HepG2 (cell line): Measurements from ENCODE around the gene KCNF1. TPM values are rescaled to one million over a fixed set of nuclear protein-coding genes. Genes with fewer than 3 reads are reported as not detected.

Experiments used
- AKAP8 ChIP-seq: sonication (generic); formaldehyde crosslinking; IDR thresholded peaks from 2 replicates; pipeline ENCODE4 v1.5.1; 2020; ENCODE audit warnings: mild to moderate bottlenecking, missing genetic modification reagents
- ARNTL ChIP-seq: sonication (generic); formaldehyde crosslinking; IDR thresholded peaks from 2 replicates; pipeline ENCODE4 v1.4.0; 2020; ENCODE audit warnings: mild to moderate bottlenecking, missing genetic modification reagents
- ATF1 ChIP-seq: IDR thresholded peaks from 2 replicates; pipeline ENCODE4 v1.6.1; 2016; ENCODE audit warnings: mild to moderate bottlenecking, control low read depth
- FOSL2 ChIP-seq: sonication (generic); formaldehyde crosslinking; IDR thresholded peaks from 2 replicates; pipeline ENCODE4 v1.4.0; 2020; ENCODE audit warnings: missing genetic modification reagents
- PAWR ChIP-seq: sonication (generic); formaldehyde crosslinking; IDR thresholded peaks from 2 replicates; pipeline ENCODE4 v1.4.0; 2020; ENCODE audit warnings: missing genetic modification reagents, mild to moderate bottlenecking, borderline replicate concordance
- RBAK ChIP-seq: sonication (generic); formaldehyde crosslinking; IDR thresholded peaks from 2 replicates; pipeline ENCODE4 v1.5.1; 2020; ENCODE audit warnings: mild to moderate bottlenecking, missing genetic modification reagents
- ZNF256 ChIP-seq: sonication (generic); formaldehyde crosslinking; conservative IDR thresholded peaks from 2 replicates; pipeline ENCODE4 v1.4.0; 2020; ENCODE audit warnings: missing genetic modification reagents
- ZNF572 ChIP-seq: sonication (generic); formaldehyde crosslinking; IDR thresholded peaks from 2 replicates; pipeline ENCODE4 v1.5.1; 2020; ENCODE audit warnings: mild to moderate bottlenecking, missing genetic modification reagents
- ZNF782 ChIP-seq: sonication (generic); formaldehyde crosslinking; IDR thresholded peaks from 2 replicates; pipeline ENCODE4 v1.4.0; 2020; ENCODE audit warnings: missing genetic modification reagents, mild to moderate bottlenecking, borderline replicate concordance
- ZNF790 ChIP-seq: sonication (generic); formaldehyde crosslinking; IDR thresholded peaks from 2 replicates; pipeline ENCODE4 v1.8.0; 2022; ENCODE audit warnings: missing genetic modification reagents, mild to moderate bottlenecking, borderline replicate concordance
- polyA plus RNA-seq, 8 experiments: library from polyadenylated mRNA; depleted of rRNA in 3 of 8; stranded (reverse) in 7 of 8; unstranded in 1 of 8; fragments of >200 nt; fragmentation: Illumina TruSeq in 4 of 8; extraction: Trizol in 4 of 8; gene quantifications; 2 replicates each; pipeline versions ENCODE4 v1.2.1 to v1.2.3, GENCODE V29; 2011 to 2016; ENCODE audit warnings: low read depth in 4 of 8, missing spikeins in 1 of 8, mixed read lengths in 1 of 8; ENCODE audit not compliant: insufficient read depth in 1 of 8
- total RNA-seq, 5 experiments: library from RNA; depleted of rRNA; stranded (reverse); fragments of >200 nt; fragmentation: Illumina TruSeq; extraction: Trizol; gene quantifications; 2 replicates each; pipeline ENCODE4 v1.2.3, GENCODE V29; 2016; ENCODE audit warnings: low read depth in 1 of 5
- TF ChIP-seq, protein P1 (sequence below): sonication (generic); formaldehyde crosslinking; IDR thresholded peaks from 2 replicates; pipeline ENCODE4 v1.4.0; 2020; ENCODE audit warnings: mild to moderate bottlenecking, missing genetic modification reagents
- TF ChIP-seq, protein P2 (sequence below): sonication (generic); formaldehyde crosslinking; IDR thresholded peaks from 2 replicates; pipeline ENCODE4 v1.4.0; 2020; ENCODE audit warnings: mild to moderate bottlenecking, missing genetic modification reagents
- TF ChIP-seq, protein P3 (sequence below): sonication (generic); formaldehyde crosslinking; IDR thresholded peaks from 2 replicates; pipeline ENCODE4 v1.4.0; 2020; ENCODE audit warnings: missing genetic modification reagents

Gene KCNF1
- total and polyA plus RNA-seq, 2 of the 13 experiments (the other 11 are each of a cell fraction or from before 2014, with no cell fraction given), result 0.09 to 0.12 TPM

DNA sequence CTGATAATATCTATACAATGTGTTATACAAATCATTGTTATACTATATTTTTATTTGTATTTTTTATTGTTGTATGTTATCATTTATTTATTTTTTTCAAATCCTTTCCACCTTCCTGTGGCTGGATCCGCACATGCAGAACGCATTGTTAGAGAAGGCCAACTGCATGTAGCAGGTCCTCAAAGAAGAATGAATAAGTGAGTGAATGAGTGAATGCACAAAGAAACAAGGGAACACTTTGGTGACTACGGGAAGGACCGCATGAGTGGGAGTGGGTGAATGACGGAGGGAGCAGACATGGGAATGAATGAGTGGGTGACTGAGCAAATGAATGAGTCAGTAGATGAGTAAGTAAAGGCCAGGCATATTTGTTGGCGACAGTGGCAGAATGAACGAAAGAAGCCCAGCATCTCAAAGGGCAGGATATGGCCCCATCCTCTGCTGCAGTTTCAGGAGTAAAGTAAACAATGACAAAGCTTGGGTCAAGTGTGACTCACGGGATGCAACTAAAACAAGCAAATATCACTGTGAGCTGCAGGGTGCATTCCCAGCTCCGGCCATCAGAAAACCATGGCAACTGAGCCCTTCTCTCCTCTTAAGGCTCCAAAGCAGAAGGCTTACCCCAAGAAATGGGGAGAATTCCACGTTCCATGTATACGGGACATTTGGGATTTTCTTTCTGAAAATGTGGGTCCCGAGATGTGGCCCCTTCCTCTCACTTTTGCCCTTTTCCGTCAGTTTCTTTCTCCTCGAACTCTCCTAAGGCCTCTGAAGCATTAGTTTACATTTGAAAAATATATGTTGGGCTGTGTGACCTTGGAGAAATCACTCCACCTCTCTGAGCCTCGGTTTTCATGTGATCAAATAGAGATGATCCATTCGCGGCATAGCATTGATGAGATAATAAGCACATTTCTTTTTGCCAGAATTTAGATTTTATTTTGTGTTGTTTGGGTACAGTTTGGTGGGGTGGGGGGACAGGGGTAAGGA, 24.5 kb downstream of the KCNF1 start (continued):
- TF ChIP-seq, protein P1, sequence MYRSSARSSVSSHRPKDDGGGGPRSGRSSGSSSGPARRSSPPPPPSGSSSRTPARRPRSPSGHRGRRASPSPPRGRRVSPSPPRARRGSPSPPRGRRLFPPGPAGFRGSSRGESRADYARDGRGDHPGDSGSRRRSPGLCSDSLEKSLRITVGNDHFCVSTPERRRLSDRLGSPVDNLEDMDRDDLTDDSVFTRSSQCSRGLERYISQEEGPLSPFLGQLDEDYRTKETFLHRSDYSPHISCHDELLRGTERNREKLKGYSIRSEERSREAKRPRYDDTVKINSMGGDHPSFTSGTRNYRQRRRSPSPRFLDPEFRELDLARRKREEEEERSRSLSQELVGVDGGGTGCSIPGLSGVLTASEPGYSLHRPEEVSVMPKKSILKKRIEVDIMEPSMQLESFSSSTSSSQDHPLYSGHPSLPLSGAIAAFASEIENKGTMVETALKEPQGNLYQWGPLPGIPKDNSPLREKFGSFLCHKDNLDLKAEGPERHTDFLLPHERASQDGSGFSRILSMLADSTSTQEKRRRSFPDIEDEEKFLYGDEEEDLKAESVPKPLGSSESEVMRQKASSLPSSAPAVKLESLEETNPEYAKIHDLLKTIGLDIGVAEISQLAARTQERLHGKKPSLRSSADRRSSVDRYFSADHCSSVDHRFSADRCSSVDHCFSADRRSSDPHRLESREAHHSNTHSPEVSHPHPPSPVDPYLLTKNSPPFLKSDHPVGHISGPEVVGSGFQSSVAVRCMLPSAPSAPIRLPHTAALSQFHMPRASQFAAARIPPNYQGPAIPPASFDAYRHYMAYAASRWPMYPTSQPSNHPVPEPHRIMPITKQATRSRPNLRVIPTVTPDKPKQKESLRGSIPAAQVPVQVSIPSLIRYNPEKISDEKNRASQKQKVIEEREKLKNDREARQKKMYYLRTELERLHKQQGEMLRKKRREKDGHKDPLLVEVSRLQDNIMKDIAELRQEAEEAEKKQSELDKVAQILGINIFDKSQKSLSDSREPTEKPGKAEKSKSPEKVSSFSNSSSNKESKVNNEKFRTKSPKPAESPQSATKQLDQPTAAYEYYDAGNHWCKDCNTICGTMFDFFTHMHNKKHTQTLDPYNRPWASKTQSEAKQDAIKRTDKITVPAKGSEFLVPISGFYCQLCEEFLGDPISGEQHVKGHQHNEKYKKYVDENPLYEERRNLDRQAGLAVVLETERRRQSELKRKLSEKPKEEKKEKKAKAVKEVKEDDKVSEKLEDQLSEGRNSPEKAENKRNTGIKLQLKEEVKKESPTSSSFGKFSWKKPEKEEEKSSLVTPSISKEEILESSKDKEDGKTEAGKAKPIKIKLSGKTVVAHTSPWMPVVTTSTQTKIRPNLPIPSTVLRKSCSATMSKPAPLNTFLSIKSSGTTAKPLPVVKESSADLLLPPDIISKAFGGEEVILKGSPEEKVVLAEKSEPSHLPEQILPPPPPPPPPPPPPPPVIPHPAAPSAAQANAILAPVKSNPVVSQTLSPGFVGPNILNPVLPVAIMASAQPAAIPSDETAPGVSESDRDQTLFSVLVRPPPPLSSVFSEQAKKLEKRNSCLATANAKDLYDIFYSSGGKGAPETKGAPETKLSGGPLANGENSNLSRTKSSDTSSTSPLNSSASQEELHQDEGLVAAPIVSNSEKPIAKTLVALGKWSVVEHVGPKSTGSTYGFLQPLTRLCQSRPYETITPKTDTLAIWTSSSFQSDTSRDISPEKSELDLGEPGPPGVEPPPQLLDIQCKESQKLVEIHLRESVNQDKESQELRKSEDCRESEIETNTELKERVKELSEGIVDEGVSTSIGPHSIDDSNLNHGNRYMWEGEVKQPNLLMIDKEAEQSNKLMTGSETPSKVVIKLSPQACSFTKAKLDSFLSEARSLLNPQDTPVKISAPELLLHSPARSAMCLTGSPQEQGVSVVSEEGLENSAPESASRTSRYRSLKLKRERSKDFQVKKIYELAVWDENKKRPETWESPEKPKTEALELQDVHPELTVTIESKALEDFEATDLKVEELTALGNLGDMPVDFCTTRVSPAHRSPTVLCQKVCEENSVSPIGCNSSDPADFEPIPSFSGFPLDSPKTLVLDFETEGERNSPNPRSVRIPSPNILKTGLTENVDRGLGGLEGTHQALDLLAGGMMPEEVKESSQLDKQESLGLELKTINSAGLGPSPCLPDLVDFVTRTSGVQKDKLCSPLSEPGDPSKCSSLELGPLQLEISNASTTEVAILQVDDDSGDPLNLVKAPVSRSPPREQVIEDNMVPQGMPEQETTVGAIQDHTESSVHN (CRISPR knock-in tag), result no peak
- TF ChIP-seq PAWR (CRISPR knock-in tag) (no peak), ZNF256 (no peak), RBAK (CRISPR knock-in tag) (no peak), AKAP8 (CRISPR knock-in tag) (no peak; the same call in 1 of the 2 replicates), FOSL2 (CRISPR knock-in tag) (peak; percentile 100), ZNF572 (CRISPR knock-in tag) (no peak), ZNF790 (CRISPR knock-in tag) (no peak), ARNTL (CRISPR knock-in tag) (0 out of 2 replicates have a peak, but pooled peaks have one; percentile 26), ZNF782 (CRISPR knock-in tag) (no peak), ATF1 (CRISPR knock-in tag) (0 out of 2 replicates have a peak, but pooled peaks have one; percentile 33)
- TF ChIP-seq, protein P2, sequence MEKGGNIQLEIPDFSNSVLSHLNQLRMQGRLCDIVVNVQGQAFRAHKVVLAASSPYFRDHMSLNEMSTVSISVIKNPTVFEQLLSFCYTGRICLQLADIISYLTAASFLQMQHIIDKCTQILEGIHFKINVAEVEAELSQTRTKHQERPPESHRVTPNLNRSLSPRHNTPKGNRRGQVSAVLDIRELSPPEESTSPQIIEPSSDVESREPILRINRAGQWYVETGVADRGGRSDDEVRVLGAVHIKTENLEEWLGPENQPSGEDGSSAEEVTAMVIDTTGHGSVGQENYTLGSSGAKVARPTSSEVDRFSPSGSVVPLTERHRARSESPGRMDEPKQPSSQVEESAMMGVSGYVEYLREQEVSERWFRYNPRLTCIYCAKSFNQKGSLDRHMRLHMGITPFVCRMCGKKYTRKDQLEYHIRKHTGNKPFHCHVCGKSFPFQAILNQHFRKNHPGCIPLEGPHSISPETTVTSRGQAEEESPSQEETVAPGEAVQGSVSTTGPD (CRISPR knock-in tag), result no peak
- TF ChIP-seq, protein P3, sequence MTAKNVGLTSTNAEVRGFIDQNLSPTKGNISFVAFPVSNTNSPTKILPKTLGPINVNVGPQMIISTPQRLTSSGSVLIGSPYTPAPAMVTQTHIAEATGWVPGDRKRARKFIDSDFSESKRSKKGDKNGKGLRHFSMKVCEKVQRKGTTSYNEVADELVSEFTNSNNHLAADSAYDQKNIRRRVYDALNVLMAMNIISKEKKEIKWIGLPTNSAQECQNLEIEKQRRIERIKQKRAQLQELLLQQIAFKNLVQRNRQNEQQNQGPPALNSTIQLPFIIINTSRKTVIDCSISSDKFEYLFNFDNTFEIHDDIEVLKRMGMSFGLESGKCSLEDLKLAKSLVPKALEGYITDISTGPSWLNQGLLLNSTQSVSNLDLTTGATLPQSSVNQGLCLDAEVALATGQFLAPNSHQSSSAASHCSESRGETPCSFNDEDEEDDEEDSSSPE (CRISPR knock-in tag), result no peak; the same call in 1 of the 2 replicates
